Memory B cell (primary cell): ENCODE measurements around the gene OR6C70.
"Not testable (repeated sequence)": the region's sequence is repeated elsewhere in the genome, so short reads cannot be mapped to it uniquely, and the experiment has no call there.

ENCODE experiments used
- ATAC-seq: fragments of 150-1000 bp; cut with Tn5 transposase; 2 replicates; pipeline ENCODE4 v1.10.0; 2021; ENCODE audit warnings: low read depth, mild to moderate bottlenecking, moderate library complexity
- DNase-seq, 2 donors: peaks; one replicate each; pipeline ENCODE4 v3.0.0; 2022; ENCODE audit warnings: low spot score in 2 of 2
- H3K27ac Mint-ChIP-seq: one replicate; pipeline ENCODE4 v1.8.0; 2022; ENCODE audit warnings: mild to moderate bottlenecking, moderate library complexity, mixed read lengths
- H3K27me3 Mint-ChIP-seq: one replicate; pipeline ENCODE4 v1.8.0; 2022; ENCODE audit warnings: mixed read lengths
- H3K36me3 Mint-ChIP-seq: one replicate; pipeline ENCODE4 v1.8.0; 2022; ENCODE audit warnings: mild to moderate bottlenecking, mixed read lengths
- H3K4me1 Mint-ChIP-seq: one replicate; pipeline ENCODE4 v1.8.0; 2022; ENCODE audit warnings: mixed read lengths
- H3K4me3 Mint-ChIP-seq: one replicate; pipeline ENCODE4 v1.8.0; 2022; ENCODE audit warnings: mild to moderate bottlenecking, moderate library complexity, mixed read lengths
- H3K9me3 Mint-ChIP-seq: one replicate; pipeline ENCODE4 v1.8.0; 2022; ENCODE audit warnings: mixed read lengths

The OR6C70 gene

GRCh38 chr12:55446326-55446725 lies 23.6 kb downstream of the OR6C70 start:
- H3K27ac Mint-ChIP-seq = no peak overlapping the region

DNA sequence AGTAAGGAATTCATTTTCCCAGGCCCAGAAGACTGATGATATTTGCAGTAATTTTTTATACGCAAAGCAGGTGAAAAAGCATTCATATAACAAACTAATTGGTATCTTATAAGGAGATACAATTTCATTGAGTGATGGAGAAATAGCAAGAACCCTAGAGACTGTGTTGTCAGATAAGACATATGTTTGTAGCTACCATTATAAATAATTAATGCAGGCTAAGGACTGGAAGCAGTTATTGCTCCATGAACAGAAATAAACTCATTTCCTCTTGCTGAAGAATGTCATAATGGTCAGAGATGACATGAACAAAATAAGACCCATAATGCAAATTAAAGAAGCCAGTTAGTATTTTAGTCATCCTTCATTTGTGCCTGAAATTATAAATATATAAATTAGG lies 24.6 kb downstream of the OR6C70 start:
- Mint-ChIP-seq H3K36me3 (no peaks in the 10 kb centered on the region), H3K27ac (no peak overlapping the region), H3K9me3 (peaks cover 6% of the 10 kb centered on the region)

More at GRCh38 chr12:55446326-55446725, 23.6 kb downstream of the OR6C70 start:
- Mint-ChIP-seq H3K4me3 (no peak overlapping the region), H3K9me3 (peaks cover 2% of the 10 kb centered on the region), H3K36me3 (no peaks in the 10 kb centered on the region), H3K4me1 (peaks cover 7% of the 10 kb centered on the region), H3K27me3 (peaks cover 1% of the 10 kb centered on the region)
- no peak for DNase-seq
- no peak for ATAC-seq

GRCh38 chr12:55443776-55444175 lies 26.2 kb downstream of the OR6C70 start, which contains the start of gene OR6C2:
OR6C2 (plus strand) TSS chr12:55444076; CDS start chr12:55452214, 8,138 bp downstream.
- no peak for ATAC-seq
- no peak within 1 kb of the TSS for H3K27ac Mint-ChIP-seq
- peaks cover 1% of the 10 kb centered on the region for H3K27me3 Mint-ChIP-seq
- peaks cover 7% of the 10 kb centered on the region for H3K4me1 Mint-ChIP-seq
- no peaks in the 10 kb centered on the region for H3K36me3 Mint-ChIP-seq
- H3K4me3 Mint-ChIP-seq = no peak within 1 kb of the TSS
- no peak for DNase-seq
- H3K9me3 Mint-ChIP-seq = peaks cover 10% of the 10 kb centered on the region

More for the DNA sequence above, 24.6 kb downstream of the OR6C70 start:
- Mint-ChIP-seq H3K4me1 (peaks cover 7% of the 10 kb centered on the region), H3K4me3 (no peak overlapping the region), H3K27me3 (peaks cover 1% of the 10 kb centered on the region)
- ATAC-seq = no peak
- DNase-seq = no peak

- H3K27me3 Mint-ChIP-seq, DNase-seq, H3K36me3 Mint-ChIP-seq, H3K27ac Mint-ChIP-seq, H3K4me1 Mint-ChIP-seq, ATAC-seq, H3K4me3 Mint-ChIP-seq: not testable (repeated sequence)
- H3K9me3 Mint-ChIP-seq = peaks cover 12% of the 10 kb centered on the region
These were observed 28.7 kb downstream of the OR6C70 start for GRCh38 chr12:55441233-55441632.

- Mint-ChIP-seq H3K9me3 (peaks cover 2% of the 10 kb centered on the region), H3K27me3 (peaks cover 4% of the 10 kb centered on the region), H3K4me3 (no peak overlapping the region), H3K36me3 (peaks cover 2% of the 10 kb centered on the region), H3K27ac (no peak overlapping the region), H3K4me1 (no peaks in the 10 kb centered on the region)
- DNase-seq (no peak), ATAC-seq (no peak)
These were observed 41.4 kb downstream of the OR6C70 start for GRCh38 chr12:55428331-55429243.

DNA sequence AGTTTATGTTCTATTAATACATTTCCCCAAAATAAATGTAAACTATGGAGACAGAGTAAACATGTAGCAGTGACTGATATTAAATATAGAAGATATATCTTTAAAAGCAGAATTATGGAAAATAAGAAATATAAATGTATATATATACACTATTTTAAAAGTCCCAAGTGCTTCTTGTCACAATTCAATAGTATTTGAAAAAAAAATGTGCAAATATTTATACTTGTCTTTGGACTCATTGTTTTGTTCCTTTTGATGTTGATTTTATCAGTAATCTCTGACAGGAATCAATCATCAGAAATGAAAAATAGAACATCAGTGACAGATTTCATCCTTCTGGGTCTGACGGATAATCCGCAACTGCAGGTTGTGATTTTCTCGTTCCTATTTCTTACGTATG lies 44.0 kb downstream of the OR6C70 start, which contains the start of gene OR6C76:
Gene OR6C76, plus strand, starts transcription at position 301 of the 400 bp plus-strand sequence. Its CDS starts 0 bp downstream, at position 301.
- DNase-seq (no peak), ATAC-seq (no peak)
- Mint-ChIP-seq H3K36me3 (no peaks in the 10 kb centered on the region), H3K4me1 (no peaks in the 10 kb centered on the region), H3K9me3 (no peaks in the 10 kb centered on the region), H3K4me3 (no peak within 1 kb of the TSS), H3K27me3 (peaks cover 2% of the 10 kb centered on the region), H3K27ac (no peak within 1 kb of the TSS)

DNA sequence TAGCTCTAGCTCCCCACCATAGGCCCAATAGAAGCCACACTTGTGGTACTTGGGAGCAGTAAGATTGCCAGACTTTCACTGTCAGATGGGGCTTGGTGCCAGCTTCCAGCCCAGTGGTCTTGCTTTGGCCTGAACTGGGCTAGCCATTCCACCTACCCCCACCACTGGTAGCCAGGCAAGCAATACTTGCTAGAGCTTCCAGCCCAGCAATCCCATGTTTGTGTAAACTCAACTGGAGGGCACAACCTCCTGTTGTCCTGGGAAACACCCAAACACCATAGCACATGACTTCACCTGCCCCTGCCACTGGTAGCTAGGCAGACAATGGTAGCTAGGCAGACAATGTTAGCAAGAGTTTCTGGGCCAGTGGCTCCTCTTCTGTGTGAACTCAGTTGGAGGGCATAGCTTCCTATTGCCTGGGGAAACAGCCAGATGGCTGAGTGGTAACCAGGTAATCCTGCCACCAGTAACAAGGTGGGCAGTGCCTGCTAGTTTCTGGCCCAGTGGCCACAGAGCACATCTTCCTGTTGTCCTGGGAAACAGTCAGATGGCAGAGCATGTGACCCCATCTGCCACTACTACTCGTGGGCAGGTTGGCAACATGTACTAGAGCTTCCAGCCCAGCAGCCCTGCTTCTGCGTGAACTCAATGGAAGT lies 49.5 kb downstream of the OR6C70 start:
- Mint-ChIP-seq H3K27me3 (peaks cover 7% of the 10 kb centered on the region), H3K4me1 (peaks cover 2% of the 10 kb centered on the region), H3K9me3 (no peaks in the 10 kb centered on the region), H3K4me3 (no peak overlapping the region), H3K27ac (no peak overlapping the region), H3K36me3 (no peaks in the 10 kb centered on the region)
- ATAC-seq (no peak), DNase-seq (no peak)
